Activated T-cell treated with anti-CD3 and anti-CD28 coated beads for 4 hours (primary cell): ENCODE measurements around the gene ACTR6.
"Not testable (repeated sequence)": the region's sequence is repeated elsewhere in the genome, so short reads cannot be mapped to it uniquely, and the experiment has no call there.

ENCODE experiments used
- DNase-seq: peaks from one replicate; pipeline ENCODE4 v3.0.0-alpha.2; 2020

The ACTR6 gene

GRCh38 chr12:100185361-100185894 is 15.2 kb upstream of the ACTR6 start:
- DNase-seq, result no peak

GRCh38 chr12:100186071-100186470 is 14.5 kb upstream of the ACTR6 start:
- no peak for DNase-seq

GRCh38 chr12:100187068-100187467 is 13.5 kb upstream of the ACTR6 start:
- DNase-seq, result no peak

GRCh38 chr12:100187857-100188519 is 12.6 kb upstream of the ACTR6 start:
- no peak for DNase-seq

- DNase-seq, result not testable (repeated sequence)
These were observed 11.6 kb upstream of the ACTR6 start for GRCh38 chr12:100188888-100189635.

- DNase-seq, result no peak
These were observed 10.8 kb upstream of the ACTR6 start for GRCh38 chr12:100189636-100190394.

- DNase-seq, result no peak
These were observed 7.5 kb upstream of the ACTR6 start for GRCh38 chr12:100193085-100193484.

- DNase-seq, result no peak
These were observed 3.1 kb upstream of the ACTR6 start for GRCh38 chr12:100197486-100197885.

- DNase-seq, result no peak
These were observed 1.6 kb upstream of the ACTR6 start for GRCh38 chr12:100199023-100199346.

GRCh38 chr12:100199347-100200149 is 1.1 kb upstream of the ACTR6 start:
- peak; percentile 50 for DNase-seq

- no peak for DNase-seq
These were observed 1.2 kb downstream of the ACTR6 start for GRCh38 chr12:100201604-100202423.

GRCh38 chr12:100207311-100207710 is 6.7 kb downstream of the ACTR6 start:
- no peak for DNase-seq

- DNase-seq, result no peak
These were observed 8.2 kb downstream of the ACTR6 start for GRCh38 chr12:100208834-100209233.

- no peak for DNase-seq
These were observed 11.1 kb downstream of the ACTR6 start for GRCh38 chr12:100211698-100212097.

- no peak for DNase-seq
These were observed 12.6 kb downstream of the ACTR6 start for GRCh38 chr12:100213016-100213891.

GRCh38 chr12:100214518-100214917 is 13.9 kb downstream of the ACTR6 start:
- DNase-seq, result no peak

- DNase-seq, result no peak
These were observed 14.6 kb downstream of the ACTR6 start for GRCh38 chr12:100215209-100215608.

GRCh38 chr12:100216337-100216736 is 15.7 kb downstream of the ACTR6 start:
- DNase-seq, result no peak

- no peak for DNase-seq
These were observed 18.9 kb downstream of the ACTR6 start for GRCh38 chr12:100219328-100220109.

GRCh38 chr12:100221523-100221922 is 20.9 kb downstream of the ACTR6 start:
- no peak for DNase-seq
